PFSK-1 (cell line): ENCODE results near the gene OR2V1.

Experiments
- FOXP2 ChIP-seq: optimal IDR thresholded peaks from 2 replicates; pipeline ENCODE3; 2011; ENCODE audit warnings: borderline replicate concordance, control low read depth, inconsistent platforms; ENCODE audit not compliant: insufficient read depth; ENCODE audit errors: extremely low read length, extremely low read depth
- POLR2AphosphoS5 ChIP-seq: IDR thresholded peaks from 2 replicates; pipeline ENCODE4 v1.6.1; 2012; ENCODE audit warnings: low read depth, mild to moderate bottlenecking, control low read depth, low read length, moderate library complexity
- REST ChIP-seq, 2 experiments: IDR thresholded peaks; 2 replicates each; pipeline versions ENCODE4 v1.6.1 to v1.8.0; 2011 to 2012; ENCODE audit warnings: low read depth in 2 of 2, low read length in 2 of 2, control low read depth in 1 of 2, inconsistent platforms in 1 of 2, mild to moderate bottlenecking in 1 of 2, moderate library complexity in 1 of 2; ENCODE audit not compliant: insufficient read depth in 1 of 2
- SIN3A ChIP-seq: IDR thresholded peaks from 2 replicates; pipeline ENCODE4 v1.6.1; 2012; ENCODE audit warnings: mild to moderate bottlenecking, low read length, moderate library complexity, borderline replicate concordance; ENCODE audit not compliant: insufficient read depth
- TAF1 ChIP-seq: IDR thresholded peaks from 2 replicates; pipeline ENCODE4 v1.6.1; 2012; ENCODE audit warnings: low read length, control low read depth, borderline replicate concordance; ENCODE audit not compliant: insufficient read depth

OR2V1 gene

GRCh38 chr5:181114284-181114843, 16.6 kb downstream of the OR2V1 start:
- no peak for TF ChIP-seq REST (IDR thresholded peaks at IDR 0.05; ENCODE audit: insufficient read depth in 1 of 2, low read depth in 2 of 2, low read length in 2 of 2)
- TF ChIP-seq TAF1 = no peak
- TF ChIP-seq POLR2AphosphoS5 = no peak
- TF ChIP-seq FOXP2 = no peak
- no peak for TF ChIP-seq SIN3A

DNA sequence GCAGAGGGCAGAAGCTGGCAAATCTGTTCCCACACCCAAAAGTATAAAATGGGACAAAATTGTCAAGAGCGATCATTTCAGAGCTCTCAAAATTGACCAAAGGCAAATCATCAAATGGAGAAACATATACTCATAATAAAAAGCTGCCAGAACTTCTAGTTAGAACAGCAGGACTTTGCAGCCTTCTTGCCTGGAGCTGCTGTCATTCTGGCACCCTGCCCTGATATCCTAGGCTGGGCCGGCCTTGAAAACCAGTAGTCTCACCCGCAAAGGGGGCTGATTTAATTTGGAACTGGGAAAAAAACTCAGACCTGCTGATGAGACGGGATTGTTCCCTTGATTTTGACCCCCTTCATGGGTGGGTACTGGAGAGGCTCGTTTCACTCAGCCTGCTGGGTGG, 18.5 kb downstream of the OR2V1 start:
- TF ChIP-seq POLR2AphosphoS5 = no peak
- no peak for TF ChIP-seq SIN3A
- TF ChIP-seq REST (IDR thresholded peaks at IDR 0.05; ENCODE audit: insufficient read depth in 1 of 2, low read depth in 2 of 2, low read length in 2 of 2) = no peak
- no peak for TF ChIP-seq FOXP2
- no peak for TF ChIP-seq TAF1

DNA sequence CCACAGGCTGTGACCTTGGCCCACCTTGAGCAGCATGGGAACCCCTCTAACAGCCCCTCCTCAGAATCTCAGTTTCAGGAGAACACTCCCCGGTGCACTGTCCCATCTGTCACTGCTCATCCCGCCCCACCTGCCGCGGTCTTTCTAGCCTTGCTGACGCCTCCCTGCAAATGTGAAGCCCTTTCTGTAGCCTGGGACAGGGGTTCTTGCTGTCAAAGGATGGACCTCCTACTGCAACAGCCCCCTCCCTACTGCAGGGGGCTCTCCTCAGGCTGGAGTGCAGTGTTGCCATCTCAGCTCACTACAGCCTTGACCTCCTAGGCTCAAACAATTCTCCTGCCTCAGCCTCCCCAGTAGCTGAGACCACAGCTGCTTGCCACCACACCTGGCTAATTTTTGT, 20.0 kb downstream of the OR2V1 start:
- TF ChIP-seq TAF1 (no peak), REST (IDR thresholded peaks at IDR 0.05; ENCODE audit: insufficient read depth in 1 of 2, low read depth in 2 of 2, low read length in 2 of 2) (no peak), SIN3A (no peak), FOXP2 (no peak), POLR2AphosphoS5 (no peak)

DNA sequence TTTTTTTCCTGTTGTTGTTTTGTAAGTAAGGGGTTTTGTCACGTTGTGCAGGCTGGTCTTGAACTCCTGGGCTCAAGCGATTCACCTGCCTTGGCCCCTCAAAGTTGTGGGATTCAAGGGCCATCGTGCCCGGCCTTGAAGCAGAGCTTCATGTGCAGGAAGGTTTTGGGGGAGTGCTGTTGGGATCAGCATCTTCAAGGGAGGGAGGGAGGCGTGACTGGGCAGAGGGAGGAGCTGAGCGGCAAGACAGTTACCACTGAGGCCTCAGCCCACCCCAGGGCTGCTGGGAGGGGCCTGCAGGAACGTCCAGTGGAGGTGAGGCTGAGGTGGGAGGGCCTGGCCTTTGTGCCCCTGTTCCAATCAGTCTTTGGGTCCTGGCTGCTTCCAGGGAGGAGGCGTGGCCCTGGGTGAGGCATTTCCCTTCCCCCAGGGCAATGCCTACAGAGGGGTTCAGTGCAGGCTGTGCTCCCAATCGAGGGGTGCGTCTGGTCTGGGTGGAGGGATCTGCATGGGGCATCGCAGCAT, 21.4 kb downstream of the OR2V1 start:
- no peak for TF ChIP-seq REST (IDR thresholded peaks at IDR 0.05; ENCODE audit: insufficient read depth in 1 of 2, low read depth in 2 of 2, low read length in 2 of 2)
- TF ChIP-seq POLR2AphosphoS5 = no peak
- no peak for TF ChIP-seq TAF1
- no peak for TF ChIP-seq SIN3A
- no peak for TF ChIP-seq FOXP2
